Measurements from ENCODE around the gene PIGN. TPM values are rescaled to one million over a fixed set of nuclear protein-coding genes. Genes with fewer than 3 reads are reported as not detected.
"Not testable (repeated sequence)": the region's sequence is repeated elsewhere in the genome, so short reads cannot be mapped to it uniquely, and the experiment has no call there.

The PIGN gene
- polyA plus RNA-seq, 4 donors: 23.3 to 31.7 (median 29.9) TPM

DNA sequence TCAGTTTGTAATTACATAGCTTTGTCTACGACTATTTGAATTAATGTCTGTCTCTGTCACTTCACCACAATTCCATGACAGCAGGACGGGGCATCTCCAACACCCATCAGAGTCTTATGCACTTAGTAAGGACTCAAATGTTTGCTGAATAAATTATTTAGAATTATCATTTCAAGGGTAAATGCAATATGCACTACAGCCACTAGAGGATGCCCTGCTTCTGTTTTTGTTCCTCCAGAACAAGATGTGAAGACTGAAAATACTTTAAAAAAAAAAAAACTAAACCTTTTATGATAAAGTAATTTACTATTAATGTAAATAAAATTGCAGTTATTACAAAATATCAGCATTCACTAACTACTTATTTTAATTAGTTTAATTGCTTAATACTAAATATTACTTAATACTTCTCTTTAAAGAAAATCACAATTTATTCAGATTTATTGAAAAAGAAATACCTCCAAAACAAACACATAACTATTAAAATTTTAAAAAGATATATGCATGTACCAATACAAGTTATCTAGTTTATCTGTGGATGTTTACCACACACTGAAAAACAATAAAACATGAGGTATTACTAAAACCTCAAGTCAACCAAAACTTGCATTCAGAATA lies 3.2 kb downstream of the PIGN start:
- DNase-seq (ENCODE audit: low read depth in 4 of 4, low spot score in 2 of 4): peak in 1 of 4 donors; percentile 41

- DNase-seq (ENCODE audit: low read depth in 4 of 4, low spot score in 2 of 4): no peak
Observed at GRCh38 chr18:62182220-62182619, 4.6 kb downstream of the PIGN start.

- no peak for DNase-seq (ENCODE audit: low read depth in 4 of 4, low spot score in 2 of 4)
Observed at GRCh38 chr18:62179213-62179612, 7.6 kb downstream of the PIGN start.

DNA sequence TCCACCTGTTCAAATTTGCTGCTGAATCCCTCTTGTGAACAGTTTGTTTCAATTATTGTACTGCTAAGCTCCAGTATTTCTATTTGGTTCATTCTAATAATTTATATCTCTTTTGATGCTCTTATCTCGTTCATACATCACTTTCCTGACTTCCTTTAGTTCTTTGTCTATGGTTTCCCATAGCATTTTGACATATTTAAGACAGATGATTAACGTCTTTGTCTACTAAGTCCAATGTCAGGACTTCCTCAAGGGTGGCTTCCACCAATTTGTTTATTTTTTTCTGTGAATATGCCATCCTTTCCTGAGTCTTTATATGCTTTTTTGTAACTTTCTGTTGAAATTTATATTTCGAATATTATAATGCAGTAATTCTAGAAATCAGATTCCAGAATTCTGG lies 9.6 kb downstream of the PIGN start:
- no peak for DNase-seq (ENCODE audit: low read depth in 4 of 4, low spot score in 2 of 4)

DNA sequence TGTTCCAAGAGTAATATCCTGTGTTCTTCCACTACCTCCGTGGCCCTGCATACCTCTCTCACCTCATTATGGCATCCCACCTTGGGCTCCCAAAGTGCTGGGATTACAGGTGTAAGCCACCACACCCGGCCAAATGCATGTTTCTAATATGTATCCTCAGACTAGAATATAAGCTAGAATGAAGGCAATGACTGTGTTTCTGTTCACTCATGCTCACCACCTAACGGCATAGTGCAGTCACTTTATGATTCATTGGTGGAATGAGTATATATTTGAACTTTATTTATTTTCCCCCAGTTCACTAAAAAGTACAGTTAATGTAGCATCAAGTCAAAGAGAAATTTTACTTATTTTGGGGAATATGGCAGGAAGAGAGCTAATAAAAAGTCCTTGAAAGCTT lies 11.3 kb downstream of the PIGN start:
- DNase-seq (ENCODE audit: low read depth in 4 of 4, low spot score in 2 of 4): no peak

GRCh38 chr18:62172298-62172697 lies 14.6 kb downstream of the PIGN start:
- no peak for DNase-seq (ENCODE audit: low read depth in 4 of 4, low spot score in 2 of 4)

DNA sequence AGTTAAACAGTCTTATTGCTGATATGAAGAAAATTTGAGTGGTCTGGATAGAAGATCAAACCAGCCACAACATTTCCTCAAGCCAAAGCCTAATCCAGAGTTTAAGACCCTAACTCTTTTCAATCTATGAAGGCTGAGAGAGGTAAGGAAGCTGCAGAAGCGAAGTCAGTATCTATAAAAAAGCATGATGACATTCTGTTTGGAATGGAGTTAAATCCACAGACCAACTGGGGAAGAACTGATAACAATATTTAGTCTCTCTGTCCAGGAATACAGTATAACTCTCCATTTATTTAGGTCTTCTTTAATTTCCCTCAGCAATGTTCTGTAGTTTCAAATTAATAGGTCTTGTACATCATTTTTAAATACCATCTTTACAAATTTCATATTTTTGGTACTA lies 16.0 kb downstream of the PIGN start:
- no peak for DNase-seq (ENCODE audit: low read depth in 4 of 4, low spot score in 2 of 4)

DNA sequence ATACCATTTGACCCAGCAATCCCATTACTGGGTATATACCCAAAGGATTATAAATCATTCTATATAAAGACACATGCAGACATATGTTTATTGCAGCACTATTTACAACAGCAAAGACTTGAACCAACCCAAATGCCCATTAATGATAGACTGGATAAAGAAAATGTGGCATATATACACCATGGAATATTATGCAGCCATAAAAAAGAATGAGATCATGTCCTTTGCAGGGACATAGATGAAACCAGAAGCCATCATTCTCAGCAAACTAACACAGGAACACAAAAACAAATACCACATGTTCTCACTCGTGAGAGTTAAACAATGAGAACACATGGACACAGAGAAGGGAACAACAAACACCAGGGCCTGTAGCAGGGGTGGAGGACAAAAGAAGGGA lies 20.3 kb downstream of the PIGN start:
- DNase-seq (ENCODE audit: low read depth in 4 of 4, low spot score in 2 of 4): not testable (repeated sequence)

GRCh38 chr18:62165583-62165982 lies 21.3 kb downstream of the PIGN start:
- no peak for DNase-seq (ENCODE audit: low read depth in 4 of 4, low spot score in 2 of 4)

GRCh38 chr18:62164855-62165487 lies 21.9 kb downstream of the PIGN start:
- DNase-seq (ENCODE audit: low read depth in 4 of 4, low spot score in 2 of 4): no peak

DNA sequence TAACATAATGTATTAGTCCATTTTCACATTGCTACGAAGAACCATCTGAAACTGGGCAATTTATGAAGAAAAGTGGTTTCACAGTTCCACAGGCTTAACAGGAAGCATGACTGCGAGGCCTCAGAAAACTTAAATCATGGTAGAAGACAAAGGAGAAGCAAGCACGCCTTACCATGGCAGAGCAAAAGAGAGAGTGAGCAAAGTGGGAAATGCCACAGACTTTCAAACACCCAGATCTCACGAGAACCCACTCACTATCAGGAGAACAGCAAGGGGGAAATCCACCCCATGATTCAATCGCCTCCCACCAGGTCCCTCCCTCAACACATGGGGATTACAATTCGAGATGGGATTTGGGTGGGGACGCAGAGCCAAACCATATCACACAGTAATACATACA lies 22.5 kb downstream of the PIGN start:
- DNase-seq (ENCODE audit: low read depth in 4 of 4, low spot score in 2 of 4): no peak

DNA sequence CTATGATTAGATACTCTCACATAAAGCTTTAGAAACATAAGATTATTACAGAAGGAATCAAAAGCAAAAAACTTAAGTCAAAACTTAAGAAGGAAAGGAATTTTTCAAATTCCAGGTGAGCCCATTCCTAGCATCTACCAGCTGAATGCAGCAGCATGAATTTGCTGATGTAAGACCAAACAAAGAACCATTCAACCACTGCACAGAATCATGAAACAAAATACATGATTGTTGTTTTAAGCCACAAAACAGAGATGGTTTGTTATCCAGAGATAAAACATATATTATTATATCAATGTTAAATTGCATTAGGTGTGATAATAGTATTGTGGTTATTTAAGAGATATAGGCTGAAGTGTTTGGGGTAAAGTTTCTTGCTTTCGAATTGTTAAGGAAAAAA lies 29.0 kb downstream of the PIGN start:
- no peak for DNase-seq (ENCODE audit: low read depth in 4 of 4, low spot score in 2 of 4)

DNA sequence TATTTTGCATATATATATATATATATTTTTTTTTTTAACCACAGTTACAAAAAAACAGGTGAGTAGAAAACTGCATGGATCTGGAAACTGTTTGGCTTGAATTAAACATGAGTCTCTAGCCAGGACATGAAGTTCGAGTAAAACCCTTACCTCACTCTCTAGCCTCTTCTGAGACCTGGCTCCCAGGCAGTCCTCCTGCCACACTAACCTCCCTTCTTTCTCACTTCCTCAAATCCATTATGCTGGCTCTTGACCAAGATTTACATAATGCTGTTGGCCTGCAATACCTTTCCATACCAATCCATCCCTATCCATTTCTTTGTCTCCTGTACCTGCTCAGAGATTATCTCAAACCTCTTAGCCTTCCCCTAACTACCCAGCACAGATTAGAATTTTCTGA lies 34.0 kb downstream of the PIGN start:
- DNase-seq (ENCODE audit: low read depth in 4 of 4, low spot score in 2 of 4): no peak

DNA sequence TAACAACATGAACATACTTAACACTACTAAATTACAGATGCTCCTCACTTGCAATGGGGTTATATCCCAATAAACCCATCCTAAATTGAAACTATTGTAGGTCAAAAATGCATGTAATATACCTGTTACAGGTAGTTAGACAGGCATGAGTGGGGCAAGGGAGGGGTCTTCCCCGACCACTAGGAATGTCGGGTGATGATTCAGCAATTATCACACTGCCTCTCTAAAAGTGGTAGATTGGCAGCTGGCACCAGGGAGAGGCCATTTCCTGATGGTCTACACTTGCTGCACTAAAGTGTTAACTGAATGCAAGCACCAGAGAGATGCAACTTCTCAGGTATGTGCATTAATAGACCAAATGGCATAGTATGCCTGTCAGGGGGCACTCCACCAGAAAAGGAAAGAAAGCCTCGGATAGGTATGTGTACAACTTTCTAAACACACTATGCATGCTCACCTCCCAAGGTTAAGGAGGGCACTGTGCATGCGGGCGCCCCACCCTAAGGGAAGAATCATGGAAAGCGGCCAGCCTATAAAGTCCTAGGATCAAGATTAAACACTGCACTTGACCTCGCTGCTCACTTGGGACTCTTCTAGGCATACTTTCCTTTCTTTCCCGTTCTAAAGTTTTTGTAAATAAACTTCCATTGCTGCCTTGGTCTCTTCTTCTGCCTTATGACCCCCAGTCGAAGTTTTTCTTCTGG lies 35.6 kb downstream of the PIGN start:
- no peak for DNase-seq (ENCODE audit: low read depth in 4 of 4, low spot score in 2 of 4)

GRCh38 chr18:62144338-62144737 lies 42.5 kb downstream of the PIGN start:
- no peak for DNase-seq (ENCODE audit: low read depth in 4 of 4, low spot score in 2 of 4)

GRCh38 chr18:62140259-62140658 lies 46.6 kb downstream of the PIGN start:
- DNase-seq (ENCODE audit: low read depth in 4 of 4, low spot score in 2 of 4): no peak

DNA sequence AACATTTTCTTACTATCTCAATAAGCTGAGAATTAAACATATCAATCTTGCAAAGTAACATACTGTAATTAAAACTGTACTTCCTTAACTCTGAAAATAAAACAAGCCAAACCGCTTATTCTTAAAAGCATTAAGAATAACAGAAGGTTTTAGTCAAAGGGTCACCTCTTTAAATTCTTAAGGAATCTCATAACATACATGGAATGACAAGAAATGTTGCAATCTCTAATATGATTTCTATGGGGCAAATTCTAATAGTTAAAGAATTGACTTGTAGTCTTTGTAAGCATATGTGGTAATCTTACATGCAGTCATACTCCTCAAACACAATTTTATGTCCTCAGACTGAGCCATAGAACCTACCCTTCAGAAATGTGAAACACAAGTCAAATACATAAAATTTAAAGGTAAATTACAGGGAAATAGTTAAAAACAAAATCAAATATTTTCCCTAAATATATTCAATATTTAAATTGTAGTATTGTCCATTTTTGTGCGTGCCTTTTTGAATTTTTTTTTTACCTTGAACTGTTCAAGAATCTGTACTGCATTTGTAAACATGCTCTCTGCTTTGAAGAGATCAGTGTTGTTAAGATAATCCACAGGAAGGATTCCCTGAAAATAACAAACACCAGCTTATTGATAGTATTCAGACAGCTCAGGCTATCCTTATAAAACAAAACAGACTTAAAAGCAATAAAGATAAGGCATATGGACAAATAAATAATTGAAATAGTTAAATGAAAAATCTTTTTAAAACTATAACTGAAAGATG lies 48.2 kb downstream of the PIGN start:
- DNase-seq (ENCODE audit: low read depth in 4 of 4, low spot score in 2 of 4): no peak

- peak in 3 of 4 donors; percentile 13 to 62 (median 26) for DNase-seq (ENCODE audit: low read depth in 4 of 4, low spot score in 2 of 4)
Observed at GRCh38 chr18:62131301-62131909, 55.5 kb downstream of the PIGN start.

DNA sequence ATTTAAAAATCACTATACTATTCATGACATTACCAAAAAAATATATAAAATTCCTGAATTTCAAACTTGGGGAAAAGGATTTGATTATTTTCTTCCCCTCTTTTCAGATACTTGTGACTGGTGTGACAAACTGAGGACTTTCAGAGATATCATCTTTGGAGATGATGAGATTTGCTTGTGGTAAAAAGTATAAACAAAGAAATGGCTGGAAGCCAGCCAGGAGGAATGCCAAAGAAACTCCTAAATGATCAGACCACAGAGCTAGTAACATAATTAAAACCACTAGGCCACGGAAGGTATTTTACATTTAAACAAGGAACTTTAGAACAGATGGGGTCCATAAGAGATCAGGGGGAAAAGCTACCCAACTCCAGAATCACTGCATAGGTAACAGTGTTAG lies 58.7 kb downstream of the PIGN start:
- DNase-seq (ENCODE audit: low read depth in 4 of 4, low spot score in 2 of 4): no peak

DNA sequence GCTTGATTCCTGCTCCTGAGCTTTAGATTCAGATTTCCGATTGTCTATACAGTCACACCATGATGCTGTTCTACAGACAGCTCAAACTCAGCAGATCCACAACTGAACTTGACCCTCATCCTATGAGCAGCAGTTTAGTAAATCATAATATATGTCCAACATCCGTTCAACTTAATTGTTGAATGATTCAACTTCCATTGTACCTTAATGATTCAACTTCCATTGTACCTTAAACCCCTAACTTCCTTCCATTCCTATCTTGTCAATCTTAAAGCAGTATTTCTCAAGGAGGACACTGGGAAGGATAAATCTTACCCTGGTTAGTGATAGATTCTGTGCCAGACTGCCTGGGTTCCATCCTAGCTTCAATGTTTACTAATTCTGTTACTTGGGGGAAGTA lies 60.1 kb downstream of the PIGN start:
- DNase-seq (ENCODE audit: low read depth in 4 of 4, low spot score in 2 of 4): no peak

GRCh38 chr18:62125702-62126101 lies 61.2 kb downstream of the PIGN start:
- no peak for DNase-seq (ENCODE audit: low read depth in 4 of 4, low spot score in 2 of 4)
